Measurements from ENCODE around the gene GPR141.

GRCh38 chr7:37719077-37719476 is 35.5 kb downstream of the GPR141 start:
- no peak for TF ChIP-seq CTCF (IDR thresholded peaks at IDR 0.05)
- no peak for TF ChIP-seq POLR2A (IDR thresholded peaks at IDR 0.05)

Data from adrenal gland (tissue), 5 donors.